Calu3 (cell line): ENCODE results near the gene CKS2. TPM values are rescaled to one million over a fixed set of nuclear protein-coding genes. Genes with fewer than 3 reads are reported as not detected.

ENCODE experiments used
- BruUV-seq: library from RNA; stranded (reverse); fragments of 400-500 nt; replicated peaks from 2 replicates; lab custom pipeline; 2021; lab: Mats Ljungman, UMichigan
- CTCF ChIA-PET: fragments of 300-600 bp; sonication (Branson Sonifier 250); formaldehyde crosslinking; loops from one replicate; lab custom pipeline; 2022; ENCODE audit warnings: antibody characterized with exemption; lab: Charles Lee
- DNase-seq: peaks from one replicate; pipeline ENCODE4 v3.0.0; 2022
- H3K27ac Mint-ChIP-seq: one replicate; pipeline ENCODE4 v1.8.0; 2022; ENCODE audit warnings: mixed read lengths; ENCODE audit not compliant: unreplicated experiment
- H3K27me3 Mint-ChIP-seq: one replicate; pipeline ENCODE4 v1.8.0; 2022; ENCODE audit warnings: mixed read lengths; ENCODE audit not compliant: unreplicated experiment
- H3K36me3 Mint-ChIP-seq: one replicate; pipeline ENCODE4 v1.8.0; 2022; ENCODE audit warnings: mild to moderate bottlenecking, moderate library complexity, mixed read lengths; ENCODE audit not compliant: insufficient read depth, unreplicated experiment
- H3K4me1 Mint-ChIP-seq: one replicate; pipeline ENCODE4 v1.8.0; 2022; ENCODE audit warnings: mild to moderate bottlenecking, low read depth, mixed read lengths; ENCODE audit not compliant: unreplicated experiment
- H3K4me3 Mint-ChIP-seq: one replicate; pipeline ENCODE4 v1.8.0; 2022; ENCODE audit warnings: mild to moderate bottlenecking, low read depth, moderate library complexity, mixed read lengths; ENCODE audit not compliant: unreplicated experiment
- H3K9me3 Mint-ChIP-seq: one replicate; pipeline ENCODE4 v1.8.0; 2022; ENCODE audit warnings: low read depth, mixed read lengths; ENCODE audit not compliant: unreplicated experiment
- CTCF ChIP-seq: fragments of 200-600 bp; IDR thresholded peaks from one replicate; pipeline ENCODE4 v1.8.0; 2022; ENCODE audit warnings: antibody characterized with exemption; ENCODE audit not compliant: unreplicated experiment
- intact Hi-C: fragments of 100-400 bp; cut with micrococcal nuclease; formaldehyde crosslinking; loops from one replicate; pipeline ENCODE4 v1.10.0; 2022; ENCODE audit not compliant: unreplicated experiment
- total RNA-seq: library from RNA; stranded (reverse); gene quantifications from 2 replicates; pipeline ENCODE4 v1.2.3, GENCODE V29; 2022

Gene CKS2
- total RNA-seq, 1 experiment from 2014 or later: 116 TPM

- intact Hi-C loops: no loop called here
- CTCF ChIA-PET: no interaction called here
- DNase-seq: no peak
- Mint-ChIP-seq H3K36me3 (peaks cover 17% of the 10 kb centered on the region), H3K27ac (no peak overlapping the region), H3K4me3 (no peak overlapping the region), H3K9me3 (no peaks in the 10 kb centered on the region), H3K27me3 (no peaks in the 10 kb centered on the region), H3K4me1 (no peaks in the 10 kb centered on the region)
- no peak for TF ChIP-seq CTCF
- no TSS peak for BruUV-seq
These were observed 40.7 kb downstream of the CKS2 start for GRCh38 chr9:89351584-89352300.

GRCh38 chr9:89352451-89352850, 41.5 kb downstream of the CKS2 start:
- BruUV-seq: no TSS peak
- no peaks in the 10 kb centered on the region for H3K27me3 Mint-ChIP-seq
- no peak overlapping the region for H3K4me3 Mint-ChIP-seq
- peaks cover 16% of the 10 kb centered on the region for H3K36me3 Mint-ChIP-seq
- CTCF ChIA-PET: no interaction called here
- intact Hi-C loops: no loop called here
- no peak overlapping the region for H3K27ac Mint-ChIP-seq
- no peak for DNase-seq
- H3K9me3 Mint-ChIP-seq: no peaks in the 10 kb centered on the region
- H3K4me1 Mint-ChIP-seq: no peaks in the 10 kb centered on the region
- TF ChIP-seq CTCF: no peak

GRCh38 chr9:89352874-89353649, 42.1 kb downstream of the CKS2 start:
- CTCF ChIA-PET: no interaction called here
- H3K36me3 Mint-ChIP-seq: peaks cover 16% of the 10 kb centered on the region
- no TSS peak for BruUV-seq

GRCh38 chr9:89353989-89354388, 43.0 kb downstream of the CKS2 start:
- intact Hi-C loops: no loop called here
- no peak for TF ChIP-seq CTCF
- CTCF ChIA-PET: no interaction called here
- H3K9me3 Mint-ChIP-seq: no peaks in the 10 kb centered on the region
- no peak overlapping the region for H3K27ac Mint-ChIP-seq
- no peak for DNase-seq
- BruUV-seq: no TSS peak
- no peak overlapping the region for H3K4me3 Mint-ChIP-seq
- peaks cover 16% of the 10 kb centered on the region for H3K36me3 Mint-ChIP-seq
- no peaks in the 10 kb centered on the region for H3K4me1 Mint-ChIP-seq
- H3K27me3 Mint-ChIP-seq: no peaks in the 10 kb centered on the region

More at GRCh38 chr9:89352874-89353649, 42.1 kb downstream of the CKS2 start:
- Mint-ChIP-seq H3K27me3 (no peaks in the 10 kb centered on the region), H3K9me3 (no peaks in the 10 kb centered on the region), H3K4me3 (no peak overlapping the region), H3K4me1 (no peaks in the 10 kb centered on the region), H3K27ac (no peak overlapping the region)
- intact Hi-C loops: no loop called here
- no peak for DNase-seq
- no peak for TF ChIP-seq CTCF
